Progenitor cell of endocrine pancreas (in vitro differentiated cells): Measurements from ENCODE around the gene CISH. TPM values are rescaled to one million over a fixed set of nuclear protein-coding genes. Genes with fewer than 3 reads are reported as not detected.

Source experiments
- DNase-seq: peaks from one replicate; pipeline ENCODE4 v3.0.0; 2021; ENCODE audit warnings: low spot score; ENCODE audit not compliant: unreplicated experiment
- H3K27ac Mint-ChIP-seq: 2 replicates; pipeline ENCODE4 v1.8.0; 2021; ENCODE audit warnings: mild to moderate bottlenecking, moderate library complexity, mixed read lengths
- H3K27me3 Mint-ChIP-seq: 2 replicates; pipeline ENCODE4 v1.8.0; 2021; ENCODE audit warnings: mixed read lengths
- H3K36me3 Mint-ChIP-seq: 2 replicates; pipeline ENCODE4 v1.8.0; 2022; ENCODE audit warnings: mixed read lengths; ENCODE audit not compliant: insufficient read depth
- H3K4me1 Mint-ChIP-seq: 2 replicates; pipeline ENCODE4 v1.8.0; 2021; ENCODE audit warnings: low read depth, mixed read lengths
- H3K4me3 Mint-ChIP-seq: 2 replicates; pipeline ENCODE4 v1.8.0; 2021; ENCODE audit warnings: low read depth, mild to moderate bottlenecking, moderate library complexity, mixed read lengths
- H3K9me3 Mint-ChIP-seq: 2 replicates; pipeline ENCODE4 v1.8.0; 2021; ENCODE audit warnings: low read depth, mixed read lengths
- CTCF ChIP-seq: fragments of 200-600 bp; sonication (generic); IDR thresholded peaks from one replicate; pipeline ENCODE4 v1.5.0; 2021; ENCODE audit warnings: antibody characterized with exemption, mild to moderate bottlenecking; ENCODE audit not compliant: unreplicated experiment
- total RNA-seq: library from RNA; stranded (reverse); gene quantifications from 2 replicates; pipeline ENCODE4 v1.2.1, GENCODE V29; 2021

The CISH gene
- total RNA-seq, 1 donor from 2014 or later, result 5.2 TPM

GRCh38 chr3:50557106-50557505, 54.5 kb downstream of the CISH start:
- no peak overlapping the region for H3K4me3 Mint-ChIP-seq
- no peaks in the 10 kb centered on the region for H3K36me3 Mint-ChIP-seq
- peaks cover 15% of the 10 kb centered on the region for H3K27me3 Mint-ChIP-seq
- no peak for TF ChIP-seq CTCF
- DNase-seq, result no peak
- H3K9me3 Mint-ChIP-seq, result no peaks in the 10 kb centered on the region
- H3K27ac Mint-ChIP-seq, result no peak overlapping the region
- no peaks in the 10 kb centered on the region for H3K4me1 Mint-ChIP-seq

Other genes starting within 250 kb of the CISH start
- 5.5 and 6.9 TPM in 2 replicates for gene CACNA2D2, start 108.1 kb downstream of the CISH start, total RNA-seq
- 12.0 and 12.5 TPM in 2 replicates for gene C3orf18, start 44.0 kb downstream of the CISH start, total RNA-seq
- 23.0 and 23.7 TPM in 2 replicates for gene HEMK1, start 42.3 kb downstream of the CISH start, total RNA-seq
- gene MAPKAPK3, start 5.4 kb upstream of the CISH start, total RNA-seq, result 40.8 and 42.6 TPM in 2 replicates
- 10.0 and 10.6 TPM in 2 replicates for gene DOCK3, start 63.2 kb upstream of the CISH start, total RNA-seq